Uterus (tissue), 2 donors: Measurements from ENCODE around the gene RGR.

ENCODE experiments used
- POLR2A ChIP-seq, 2 donors: fragments of 450-650 bp; IDR thresholded peaks; one replicate each; pipeline ENCODE4 v1.6.1; 2016; ENCODE audit warnings: antibody characterized with exemption in 2 of 2, mild to moderate bottlenecking in 1 of 2, moderate library complexity in 1 of 2
- TF ChIP-seq, protein P1 (sequence below), 4 experiments: fragments of 200-600 bp in 2 of 4; fragments of 450-650 bp in 2 of 4; sonication (generic) in 2 of 4; IDR thresholded peaks; one replicate each; pipeline ENCODE4 v1.5.1; 2016 to 2019; ENCODE audit warnings: antibody characterized with exemption in 4 of 4, mild to moderate bottlenecking in 2 of 4, moderate library complexity in 1 of 4

DNA sequence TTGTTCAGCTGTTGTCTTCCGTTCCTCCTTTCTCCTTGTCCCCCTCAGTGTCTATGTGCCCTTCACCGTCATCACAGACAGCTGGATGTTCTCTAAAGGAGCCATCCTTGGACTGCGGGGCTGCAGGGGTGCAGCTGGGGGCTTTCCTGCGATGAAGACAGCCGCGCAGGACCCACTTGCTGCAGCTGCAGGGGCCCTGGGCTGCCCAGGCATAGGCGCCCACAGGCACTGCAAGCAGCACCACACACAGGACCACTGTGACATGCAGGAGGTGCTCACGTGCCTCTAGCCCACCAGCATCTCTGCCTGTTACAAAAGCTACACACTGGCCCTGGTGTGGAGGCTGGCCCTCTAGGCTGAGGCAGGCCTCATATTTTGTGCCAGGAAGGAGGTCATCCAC, 22.9 kb upstream of the RGR start:
- TF ChIP-seq, protein P1, sequence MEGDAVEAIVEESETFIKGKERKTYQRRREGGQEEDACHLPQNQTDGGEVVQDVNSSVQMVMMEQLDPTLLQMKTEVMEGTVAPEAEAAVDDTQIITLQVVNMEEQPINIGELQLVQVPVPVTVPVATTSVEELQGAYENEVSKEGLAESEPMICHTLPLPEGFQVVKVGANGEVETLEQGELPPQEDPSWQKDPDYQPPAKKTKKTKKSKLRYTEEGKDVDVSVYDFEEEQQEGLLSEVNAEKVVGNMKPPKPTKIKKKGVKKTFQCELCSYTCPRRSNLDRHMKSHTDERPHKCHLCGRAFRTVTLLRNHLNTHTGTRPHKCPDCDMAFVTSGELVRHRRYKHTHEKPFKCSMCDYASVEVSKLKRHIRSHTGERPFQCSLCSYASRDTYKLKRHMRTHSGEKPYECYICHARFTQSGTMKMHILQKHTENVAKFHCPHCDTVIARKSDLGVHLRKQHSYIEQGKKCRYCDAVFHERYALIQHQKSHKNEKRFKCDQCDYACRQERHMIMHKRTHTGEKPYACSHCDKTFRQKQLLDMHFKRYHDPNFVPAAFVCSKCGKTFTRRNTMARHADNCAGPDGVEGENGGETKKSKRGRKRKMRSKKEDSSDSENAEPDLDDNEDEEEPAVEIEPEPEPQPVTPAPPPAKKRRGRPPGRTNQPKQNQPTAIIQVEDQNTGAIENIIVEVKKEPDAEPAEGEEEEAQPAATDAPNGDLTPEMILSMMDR (IDR thresholded peaks at IDR 0.05), result no peak
- no peak for TF ChIP-seq POLR2A (IDR thresholded peaks at IDR 0.05)
